Measurements from ENCODE around the gene PRM2.

The PRM2 gene

GRCh38 chr16:11232852-11233726 is 43.2 kb downstream of the PRM2 start:
- no peaks in the 10 kb centered on the region for H3K4me1 ChIP-seq
- no peaks in the 10 kb centered on the region for H3K27me3 ChIP-seq
- TF ChIP-seq CTCF (IDR thresholded peaks at IDR 0.05; ENCODE audit: low read depth, low read length): no peak
- H3K4me3 ChIP-seq (ENCODE audit: low read depth, low read length): no peak overlapping the region
- no peaks in the 10 kb centered on the region; the same call in 1 of the 2 replicates for H3K9me3 ChIP-seq
- H3K36me3 ChIP-seq: no peaks in the 10 kb centered on the region
- no peak for DNase-seq

- Histone ChIP-seq H3K4me3 (ENCODE audit: low read depth, low read length) (no peak overlapping the region), H3K9me3 (no peaks in the 10 kb centered on the region; the same call in 1 of the 2 replicates), H3K27me3 (no peaks in the 10 kb centered on the region), H3K4me1 (no peaks in the 10 kb centered on the region), H3K36me3 (no peaks in the 10 kb centered on the region)
- no peak for TF ChIP-seq CTCF (IDR thresholded peaks at IDR 0.05; ENCODE audit: low read depth, low read length)
- no peak for DNase-seq
Measured at GRCh38 chr16:11232302-11232851, 43.9 kb downstream of the PRM2 start.

GRCh38 chr16:11231367-11231970 is 44.8 kb downstream of the PRM2 start:
- TF ChIP-seq CTCF (IDR thresholded peaks at IDR 0.05; ENCODE audit: low read depth, low read length): no peak
- H3K4me1 ChIP-seq: no peaks in the 10 kb centered on the region
- no peak for DNase-seq
- no peak overlapping the region for H3K4me3 ChIP-seq (ENCODE audit: low read depth, low read length)
- H3K9me3 ChIP-seq: no peaks in the 10 kb centered on the region; the same call in 1 of the 2 replicates
- no peaks in the 10 kb centered on the region for H3K36me3 ChIP-seq
- H3K27me3 ChIP-seq: no peaks in the 10 kb centered on the region

- no peaks in the 10 kb centered on the region for H3K27me3 ChIP-seq
- H3K4me1 ChIP-seq: no peaks in the 10 kb centered on the region
- no peaks in the 10 kb centered on the region for H3K36me3 ChIP-seq
- TF ChIP-seq CTCF (IDR thresholded peaks at IDR 0.05; ENCODE audit: low read depth, low read length): no peak
- H3K4me3 ChIP-seq (ENCODE audit: low read depth, low read length): no peak overlapping the region
- H3K9me3 ChIP-seq: no peaks in the 10 kb centered on the region; the same call in 1 of the 2 replicates
- DNase-seq: no peak
Measured at GRCh38 chr16:11229906-11230305, 46.4 kb downstream of the PRM2 start.

- no peak for DNase-seq
- H3K4me1 ChIP-seq: no peaks in the 10 kb centered on the region
- no peaks in the 10 kb centered on the region for H3K36me3 ChIP-seq
- TF ChIP-seq CTCF (IDR thresholded peaks at IDR 0.05; ENCODE audit: low read depth, low read length): no peak
- no peak overlapping the region for H3K4me3 ChIP-seq (ENCODE audit: low read depth, low read length)
- H3K9me3 ChIP-seq: no peaks in the 10 kb centered on the region; the same call in 1 of the 2 replicates
- no peaks in the 10 kb centered on the region for H3K27me3 ChIP-seq
Measured at GRCh38 chr16:11229432-11229831, 46.8 kb downstream of the PRM2 start.
